OCI-LY7 (cell line): ENCODE results near the gene KIRREL3. TPM values are rescaled to one million over a fixed set of nuclear protein-coding genes. Genes with fewer than 3 reads are reported as not detected.

Source experiments
- BruUV-seq: library from RNA; stranded (reverse); fragments of 400-500 nt; replicated peaks from 2 replicates; lab custom pipeline; 2021; lab: Mats Ljungman, UMichigan
- CTCF ChIA-PET: fragments of 300-600 bp; sonication (Branson Sonifier 250); formaldehyde crosslinking; loops from one replicate; lab custom pipeline; 2022; ENCODE audit warnings: antibody characterized with exemption; ENCODE audit not compliant: unreplicated experiment; lab: Charles Lee
- POLR2A ChIA-PET: fragments of 300-600 bp; sonication (Branson Sonifier 250); formaldehyde crosslinking; loops from one replicate; lab custom pipeline; 2022; ENCODE audit warnings: antibody characterized with exemption; lab: Charles Lee
- DNase-seq: peaks from one replicate; pipeline ENCODE4 v3.0.0-alpha.2; 2015; ENCODE audit warnings: low spot score
- H2AFZ ChIP-seq: fragments of 200-600 bp; sonication (generic), shearing (Covaris generic); 2 replicates; pipeline ENCODE4 v1.6.1; 2014; ENCODE audit warnings: mild to moderate bottlenecking, antibody characterized with exemption, low read length, moderate library complexity
- H3K27ac ChIP-seq: fragments of 200-600 bp; sonication (generic); 2 replicates; pipeline ENCODE4 v1.5.1; 2014; ENCODE audit warnings: mixed run types, low read depth, mild to moderate bottlenecking, moderate library complexity, low read length, inconsistent platforms; ENCODE audit not compliant: poor library complexity, severe bottlenecking
- H3K36me3 ChIP-seq: fragments of 200-600 bp; sonication (generic); 2 replicates; pipeline ENCODE4 v1.6.1; 2014; ENCODE audit warnings: mild to moderate bottlenecking, antibody characterized with exemption, low read length, moderate library complexity, mixed read lengths; ENCODE audit not compliant: insufficient read depth
- H3K4me1 ChIP-seq: fragments of 200-600 bp; sonication (generic); 2 replicates; pipeline ENCODE4 v1.5.1; 2014; ENCODE audit warnings: mild to moderate bottlenecking, low read length; ENCODE audit not compliant: insufficient read depth, poor library complexity, severe bottlenecking
- H3K4me2 ChIP-seq: fragments of 200-600 bp; sonication (generic); 2 replicates; pipeline ENCODE4 v1.6.1; 2014; ENCODE audit warnings: mild to moderate bottlenecking, low read length
- H3K4me3 ChIP-seq: fragments of 200-600 bp; sonication (generic); 2 replicates; pipeline ENCODE4 v1.5.1; 2014; ENCODE audit warnings: mild to moderate bottlenecking, low read depth, low read length; ENCODE audit not compliant: poor library complexity, severe bottlenecking
- H3K79me2 ChIP-seq: fragments of 200-600 bp; sonication (generic); 2 replicates; pipeline ENCODE4 v1.6.1; 2016; ENCODE audit warnings: low read depth, mild to moderate bottlenecking, low read length, moderate library complexity, mixed read lengths; ENCODE audit not compliant: insufficient read depth
- H3K9me2 ChIP-seq: fragments of 200-600 bp; sonication (generic); 2 replicates; pipeline ENCODE4 v1.6.1; 2016; ENCODE audit warnings: mild to moderate bottlenecking, low read length, mixed read lengths; ENCODE audit not compliant: insufficient read depth
- H3K9me3 ChIP-seq: fragments of 200-600 bp; sonication (generic); 2 replicates; pipeline ENCODE4 v1.6.1; 2014; ENCODE audit warnings: mild to moderate bottlenecking, mixed run types, low read length, mixed read lengths
- H4K20me1 ChIP-seq: fragments of 200-600 bp; sonication (generic); 2 replicates; pipeline ENCODE4 v1.6.1; 2014; ENCODE audit warnings: mild to moderate bottlenecking, antibody characterized with exemption, low read length, moderate library complexity, mixed read lengths; ENCODE audit not compliant: insufficient read depth
- CTCF ChIP-seq: fragments of 200-600 bp; sonication (generic); conservative IDR thresholded peaks from 2 replicates; pipeline ENCODE4 v1.5.1; 2014; ENCODE audit warnings: mild to moderate bottlenecking, antibody characterized with exemption, low read length, moderate library complexity, mixed read lengths
- EZH2phosphoT487 ChIP-seq: fragments of 200-600 bp; sonication (generic); IDR thresholded peaks from 2 replicates; pipeline ENCODE4 v1.6.1; 2018; ENCODE audit warnings: low read depth, borderline replicate concordance, mild to moderate bottlenecking, mixed run types, antibody characterized with exemption, low read length, moderate library complexity, mixed read lengths
- intact Hi-C: fragments of 100-400 bp; cut with micrococcal nuclease; formaldehyde crosslinking; loops from one replicate; pipeline ENCODE4 v1.10.0; 2022; ENCODE audit not compliant: unreplicated experiment
- total RNA-seq, 2 experiments: library from RNA; depleted of rRNA in 1 of 2; stranded (reverse); fragments of >200 nt in 1 of 2; shearing (Covaris generic) in 1 of 2; gene quantifications; 2 replicates each; pipeline ENCODE4 v1.2.3, GENCODE V29; 2014 to 2022

The KIRREL3 gene
- total RNA-seq, 2 experiments from 2014 or later, result not detected

- DNase-seq, result no peak
- H3K36me3 ChIP-seq, result no peaks in the 10 kb centered on the region
- H2AFZ ChIP-seq, result no peak overlapping the region
- intact Hi-C loops, result no loop called here
- ChIA-PET POLR2A (no interaction called here), CTCF (no interaction called here)
- no peak overlapping the region for H3K27ac ChIP-seq
- no peaks in the 10 kb centered on the region for H3K4me1 ChIP-seq
- BruUV-seq, result no TSS peak
- H3K79me2 ChIP-seq, result no peaks in the 10 kb centered on the region
- TF ChIP-seq EZH2phosphoT487, result no peak
- TF ChIP-seq CTCF, result no peak
- no peaks in the 10 kb centered on the region for H3K9me2 ChIP-seq
- no peaks in the 10 kb centered on the region for H4K20me1 ChIP-seq
- no peak overlapping the region for H3K4me2 ChIP-seq
- no peaks in the 10 kb centered on the region for H3K9me3 ChIP-seq
- H3K4me3 ChIP-seq, result no peak overlapping the region
Observed at GRCh38 chr11:126673319-126673718, 327.3 kb downstream of the KIRREL3 start.

GRCh38 chr11:126669416-126669815 lies 331.2 kb downstream of the KIRREL3 start:
- no peak for DNase-seq
- no peaks in the 10 kb centered on the region for H3K9me2 ChIP-seq
- no peak overlapping the region for H3K27ac ChIP-seq
- no peak overlapping the region for H2AFZ ChIP-seq
- H3K4me2 ChIP-seq, result no peak overlapping the region
- intact Hi-C loops, result no loop called here
- H3K9me3 ChIP-seq, result no peaks in the 10 kb centered on the region
- BruUV-seq, result no TSS peak
- POLR2A ChIA-PET, result no interaction called here
- no peaks in the 10 kb centered on the region for H3K36me3 ChIP-seq
- no peaks in the 10 kb centered on the region for H3K4me1 ChIP-seq
- H3K79me2 ChIP-seq, result no peaks in the 10 kb centered on the region
- no peak for TF ChIP-seq EZH2phosphoT487
- TF ChIP-seq CTCF, result no peak
- H4K20me1 ChIP-seq, result no peaks in the 10 kb centered on the region
- CTCF ChIA-PET, result no interaction called here
- H3K4me3 ChIP-seq, result no peak overlapping the region

DNA sequence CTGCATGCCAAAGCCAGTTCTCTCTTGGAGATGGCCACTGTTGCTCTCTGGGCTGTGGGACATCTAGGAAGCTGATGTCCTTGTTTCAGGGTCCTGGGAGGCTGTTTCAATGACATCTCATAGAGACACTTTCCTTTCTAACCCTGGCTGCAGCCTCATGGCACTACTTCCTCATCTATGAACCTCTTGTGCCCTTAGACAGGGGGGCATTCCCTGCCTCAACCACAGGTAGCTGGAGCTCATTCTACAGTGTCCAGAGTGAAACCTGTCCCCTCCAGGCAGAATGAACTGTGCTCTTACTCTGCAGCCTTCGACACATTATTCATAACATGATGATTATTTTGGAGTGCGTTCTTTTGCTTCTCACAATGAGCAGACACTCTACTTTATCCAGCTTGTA lies 335.9 kb downstream of the KIRREL3 start:
- no peak overlapping the region for H3K4me2 ChIP-seq
- H4K20me1 ChIP-seq, result no peaks in the 10 kb centered on the region
- ChIA-PET CTCF (no interaction called here), POLR2A (no interaction called here)
- H3K9me2 ChIP-seq, result no peaks in the 10 kb centered on the region
- H3K79me2 ChIP-seq, result no peaks in the 10 kb centered on the region
- TF ChIP-seq CTCF (no peak), EZH2phosphoT487 (no peak)
- H3K27ac ChIP-seq, result no peak overlapping the region
- H3K36me3 ChIP-seq, result no peaks in the 10 kb centered on the region
- H3K9me3 ChIP-seq, result no peaks in the 10 kb centered on the region
- H2AFZ ChIP-seq, result no peak overlapping the region
- H3K4me1 ChIP-seq, result no peaks in the 10 kb centered on the region
- H3K4me3 ChIP-seq, result no peak overlapping the region
- DNase-seq, result no peak
- intact Hi-C loops, result no loop called here
- BruUV-seq, result no TSS peak
